Activated T-cell treated with anti-CD3 and anti-CD28 coated beads, Interleukin-2, amount 50 U/mL, for 1 hour (primary cell): ENCODE measurements around the gene RPE.

ENCODE experiments used
- DNase-seq: peaks from one replicate; pipeline ENCODE4 v3.0.0-alpha.2; 2020

The RPE gene

DNA sequence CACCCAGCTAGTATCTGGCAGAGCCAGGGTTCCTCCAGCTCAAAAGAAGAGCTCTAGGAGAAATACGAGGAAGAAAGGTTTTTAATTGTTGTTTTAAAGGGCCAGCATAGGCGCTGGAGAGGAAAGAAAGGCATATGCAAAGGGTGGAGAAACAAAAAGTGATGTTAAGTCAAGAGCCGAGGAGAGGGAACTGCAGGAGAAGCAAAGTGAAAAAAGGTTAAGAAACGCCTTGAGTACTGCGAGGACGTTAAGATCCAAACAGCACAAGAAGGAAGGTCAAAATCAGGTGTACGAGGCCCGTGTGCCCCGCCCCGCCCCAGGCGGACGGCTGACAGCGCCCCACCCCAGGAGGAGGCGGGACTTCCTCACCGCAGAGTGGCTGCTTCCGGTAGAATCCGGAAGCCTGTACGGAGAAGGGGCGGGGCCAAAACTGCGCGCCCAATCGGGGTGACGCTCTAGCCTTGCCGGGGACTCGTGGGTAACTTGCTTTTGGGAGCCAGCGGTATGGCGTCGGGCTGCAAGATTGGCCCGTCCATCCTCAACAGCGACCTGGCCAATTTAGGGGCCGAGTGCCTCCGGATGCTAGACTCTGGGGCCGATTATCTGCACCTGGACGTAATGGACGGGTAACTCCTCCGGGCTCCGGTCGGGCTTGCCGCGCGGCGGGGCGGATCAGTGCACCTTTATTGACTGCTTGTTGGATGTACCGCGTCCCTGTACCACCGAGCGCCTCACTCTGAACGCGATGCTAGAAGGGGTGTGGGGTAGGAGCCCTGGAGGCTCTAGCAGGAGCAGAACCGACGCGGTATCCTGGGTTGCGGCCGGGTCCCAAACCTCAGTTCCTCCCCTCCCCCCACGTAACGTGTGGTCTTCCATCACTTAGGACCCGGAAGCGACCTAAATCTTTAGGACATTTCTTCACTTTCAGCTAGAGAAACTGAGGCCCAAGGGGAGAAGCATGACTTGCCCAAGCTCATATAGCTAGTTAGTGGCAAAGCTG is at the start of gene RPE:
Gene RPE, plus strand, starts transcription at position 481 of the 1,000 bp plus-strand sequence. Its CDS starts 24 bp downstream, at position 505.
- DNase-seq = peak; percentile 98

DNA sequence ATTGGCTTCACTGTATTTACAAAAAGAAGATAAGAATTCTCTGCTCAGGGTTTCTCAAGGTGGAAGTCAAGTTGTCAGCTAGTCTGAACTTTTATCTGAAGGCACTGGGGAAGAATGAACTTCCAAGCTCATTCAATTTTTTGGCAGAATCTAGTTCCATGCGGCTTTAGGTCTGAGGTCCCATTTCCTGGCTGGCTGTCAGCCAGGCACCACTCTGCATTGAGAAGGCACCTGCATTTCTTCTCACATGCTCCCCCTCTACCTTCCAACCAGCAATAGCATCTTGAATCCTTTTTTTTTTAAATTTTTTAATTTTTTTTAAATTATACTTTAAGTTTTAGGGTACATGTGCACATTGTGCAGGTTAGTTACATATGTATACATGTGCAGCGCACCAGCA is 46.2 kb upstream of the RPE start:
- DNase-seq = no peak

DNA sequence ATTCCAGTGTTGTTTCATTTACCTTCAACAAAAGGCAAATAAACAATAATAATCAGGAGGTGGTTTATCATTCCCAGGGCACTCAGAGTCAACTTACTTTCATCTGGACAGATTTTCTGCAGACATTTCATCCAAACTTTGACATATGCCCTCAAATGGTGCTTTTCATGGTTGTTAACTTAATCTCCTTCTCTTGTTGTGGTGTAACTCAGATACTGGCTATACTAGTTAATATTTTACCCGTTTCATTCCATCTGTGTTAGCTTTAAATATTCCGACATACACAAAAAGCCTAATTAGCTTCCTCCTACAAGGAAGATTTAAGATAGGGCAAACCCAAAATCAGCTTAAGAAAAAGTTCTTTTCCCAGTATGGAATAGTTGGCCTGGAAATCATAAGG is 44.4 kb upstream of the RPE start:
- no peak for DNase-seq

DNA sequence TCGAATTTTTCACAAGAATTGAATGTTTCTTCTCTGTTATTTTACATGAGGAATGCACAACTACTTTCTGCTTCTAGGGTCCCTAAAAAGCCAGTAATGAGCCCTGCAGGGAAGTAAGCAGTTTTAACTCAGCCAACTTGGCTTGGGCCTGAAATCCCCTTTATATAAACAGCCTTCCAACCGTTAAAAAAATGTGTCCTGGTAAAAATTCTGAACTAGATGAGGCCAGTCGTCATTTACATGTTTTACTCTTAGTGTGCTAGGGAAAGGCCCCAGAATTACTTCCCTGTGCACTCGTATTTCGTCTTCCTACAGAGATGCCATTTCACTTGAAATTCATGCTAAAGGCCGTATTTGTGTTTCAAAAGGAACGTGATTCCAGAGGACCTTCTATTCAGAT is 42.4 kb upstream of the RPE start:
- no peak for DNase-seq

DNA sequence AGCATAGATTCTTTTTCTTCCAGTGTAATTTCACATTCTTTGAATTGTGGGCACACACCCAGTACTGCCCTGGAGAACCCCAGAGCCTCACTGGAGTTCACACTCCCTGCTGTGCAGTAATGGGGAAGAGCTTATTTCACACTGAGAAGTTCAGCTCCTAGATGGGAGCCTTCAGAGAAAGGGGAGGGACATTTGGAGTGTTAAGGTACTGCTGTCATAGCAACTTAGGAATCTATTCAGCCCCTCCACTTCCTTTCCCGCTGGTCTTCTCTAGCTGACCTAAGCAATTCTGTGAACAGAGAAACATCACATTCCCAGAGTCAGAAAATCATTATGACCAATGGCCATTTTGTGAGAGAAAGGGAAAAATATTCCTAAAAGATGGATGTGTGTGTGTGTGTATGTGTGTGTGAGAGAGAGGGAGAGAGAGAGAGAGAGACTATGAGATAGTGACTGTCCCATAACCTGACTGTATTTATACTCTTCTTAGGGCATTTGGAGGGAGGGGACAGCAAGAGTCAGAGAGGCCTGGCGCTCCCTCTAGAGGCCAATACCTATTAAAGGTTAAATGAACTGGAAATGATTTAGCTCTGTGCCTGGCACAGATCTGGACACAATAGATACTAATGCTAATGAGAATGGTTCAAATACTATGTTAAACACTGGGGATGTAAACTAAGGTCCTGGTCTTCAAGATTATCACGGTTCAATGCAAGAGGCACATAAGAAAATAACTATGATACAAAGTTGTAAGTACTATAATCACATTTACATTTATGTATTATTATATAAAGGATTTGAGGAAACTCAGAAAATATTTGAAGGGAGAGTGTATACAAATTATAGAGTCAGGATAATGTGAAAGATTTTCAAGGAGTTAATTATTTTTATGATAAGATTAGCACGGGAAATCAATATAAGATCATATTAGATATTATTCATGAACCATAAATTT is 41.5 kb upstream of the RPE start:
- DNase-seq = no peak

DNA sequence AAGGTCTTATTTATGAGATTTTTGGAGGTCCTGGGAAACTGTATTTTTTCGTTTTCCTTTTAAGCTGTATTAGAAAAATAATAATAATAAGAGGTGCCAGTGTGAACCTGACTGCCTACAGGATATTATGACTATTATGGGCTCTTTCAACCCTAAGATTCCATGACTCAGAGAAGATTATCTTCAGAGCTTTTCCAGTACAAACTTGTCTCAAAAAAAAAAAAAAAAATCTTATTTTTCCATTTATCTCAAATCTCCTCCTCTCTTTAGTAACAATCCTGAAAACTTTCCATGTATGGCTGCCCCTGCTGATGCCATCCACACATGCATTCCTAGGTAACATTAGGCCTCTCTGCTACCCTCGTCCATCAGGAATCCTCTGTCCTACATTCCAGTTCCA is 36.7 kb upstream of the RPE start:
- DNase-seq = no peak

DNA sequence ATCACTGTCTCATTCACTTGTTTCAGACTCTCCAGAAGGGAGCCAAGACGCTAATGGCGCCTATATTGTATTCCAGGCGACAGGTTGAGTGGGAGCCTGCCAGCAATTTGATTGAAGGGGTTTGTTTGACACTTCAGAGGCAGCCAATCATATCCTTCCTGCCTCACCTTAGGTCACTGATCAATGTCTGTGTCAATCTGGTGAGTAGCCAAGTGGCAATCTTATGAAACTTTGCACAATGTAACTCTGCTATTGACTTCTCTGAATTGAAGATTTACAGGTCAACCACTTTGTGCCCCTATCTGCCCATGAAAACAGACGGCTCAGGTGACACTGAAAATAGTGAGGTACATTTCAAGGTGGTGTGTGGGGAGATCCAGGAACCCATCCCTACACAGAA is 32.7 kb upstream of the RPE start:
- no peak for DNase-seq

DNA sequence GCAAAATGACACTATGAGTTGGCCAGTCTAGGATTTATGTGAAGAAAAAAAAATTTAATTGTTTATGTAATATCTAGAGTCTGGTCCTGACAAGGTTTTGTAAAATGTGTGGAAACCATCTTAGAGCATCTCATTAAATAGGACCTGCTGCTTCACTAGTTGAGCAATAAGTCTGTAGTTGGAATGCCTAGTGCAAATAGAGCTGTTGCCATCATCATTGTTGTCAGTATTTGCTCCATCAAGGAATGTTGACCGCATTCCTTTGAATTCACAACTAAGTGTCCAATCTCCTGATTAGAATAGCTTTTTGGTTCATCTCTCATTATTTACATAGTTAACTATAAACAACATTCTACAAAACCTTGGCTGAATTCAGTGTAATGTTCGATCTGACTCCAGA is 32.2 kb upstream of the RPE start:
- DNase-seq = no peak

DNA sequence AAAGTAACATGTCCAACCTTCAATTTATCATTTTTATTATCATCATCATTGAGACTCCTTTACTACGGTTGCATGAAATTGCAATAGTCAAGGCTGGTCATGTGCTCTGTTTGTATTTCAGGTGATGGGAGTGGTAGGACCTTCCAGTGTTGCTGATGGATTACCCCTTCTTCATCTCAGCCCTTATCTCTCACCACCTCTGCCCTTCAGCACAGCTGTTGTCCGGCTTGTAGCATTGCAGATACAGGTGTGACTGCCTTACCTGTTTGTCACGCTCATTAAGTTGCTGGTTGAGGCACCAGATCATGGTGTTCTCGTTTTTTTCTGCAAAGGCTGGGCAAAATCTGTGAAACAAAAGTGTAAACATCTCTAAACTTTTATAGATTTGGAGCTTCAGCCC is 31.7 kb upstream of the RPE start:
- no peak for DNase-seq

DNA sequence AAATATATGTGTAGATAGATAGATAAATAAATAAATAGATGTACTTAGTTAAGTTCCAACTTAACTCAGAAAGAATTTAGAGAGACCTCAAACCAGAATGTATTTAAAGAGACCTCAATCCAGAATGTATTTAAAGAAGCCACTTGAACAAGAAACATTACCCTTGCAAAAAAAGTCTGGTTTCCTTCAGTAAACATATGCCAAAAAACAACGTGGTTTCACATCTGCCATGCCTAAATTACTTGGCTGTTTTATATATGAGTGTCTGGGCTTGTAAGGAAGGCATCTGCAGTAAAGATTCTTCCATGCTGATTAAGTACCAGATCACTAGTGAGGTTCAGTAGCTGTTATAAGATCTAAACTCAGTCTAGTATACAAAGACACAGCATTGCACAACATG is 29.1 kb upstream of the RPE start:
- DNase-seq = no peak

DNA sequence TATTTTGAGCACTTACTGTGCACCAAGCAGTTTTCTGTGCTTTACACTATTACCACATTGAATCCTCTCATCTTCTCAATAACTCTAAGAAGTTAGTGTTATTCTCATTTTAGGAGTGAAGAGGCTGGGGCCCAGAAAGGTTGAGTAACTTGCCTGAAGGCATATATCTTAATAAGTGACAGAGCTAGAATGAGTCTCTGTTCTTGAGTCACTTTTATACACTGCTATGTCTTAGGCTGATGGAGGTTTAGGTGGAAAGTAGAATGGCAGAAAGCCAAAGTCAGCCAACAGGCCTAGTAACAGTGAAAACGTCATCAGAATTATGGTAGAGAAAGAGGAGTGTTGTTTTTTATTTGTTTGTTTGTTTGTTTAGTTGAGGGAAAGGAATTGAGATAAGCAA is 27.9 kb upstream of the RPE start:
- no peak for DNase-seq

DNA sequence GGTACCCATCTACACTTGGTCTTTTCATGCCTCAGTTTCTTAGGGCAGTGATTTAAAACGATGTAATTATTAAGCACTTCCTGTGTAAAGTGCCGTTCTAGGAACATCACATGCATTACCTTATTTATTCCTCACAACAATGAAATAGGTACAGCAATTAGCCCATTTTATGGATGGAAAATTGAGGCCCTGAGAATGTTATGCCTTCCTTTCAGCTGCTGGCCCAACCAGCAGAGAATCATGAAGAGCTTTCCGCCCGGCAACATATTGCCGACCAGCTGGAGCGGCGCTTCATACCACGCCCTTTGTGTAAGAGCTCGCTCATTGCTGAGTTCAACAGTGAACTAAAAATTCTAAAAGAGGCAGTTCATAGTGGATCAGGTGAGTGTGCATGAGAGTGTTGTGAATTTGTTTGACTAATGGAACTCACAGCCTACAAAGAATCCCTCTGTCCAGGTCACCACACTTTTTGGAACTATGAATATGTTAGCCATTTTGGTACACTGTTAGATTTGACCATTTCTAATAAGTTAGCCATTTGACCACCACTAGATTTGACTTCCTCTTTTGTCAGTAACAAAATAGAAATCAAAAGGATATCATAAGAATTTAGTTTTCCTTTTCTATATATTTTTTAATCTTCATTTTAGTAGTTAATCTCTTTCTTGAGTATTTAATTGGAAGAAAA is 25.6 kb upstream of the RPE start:
- DNase-seq = no peak

DNA sequence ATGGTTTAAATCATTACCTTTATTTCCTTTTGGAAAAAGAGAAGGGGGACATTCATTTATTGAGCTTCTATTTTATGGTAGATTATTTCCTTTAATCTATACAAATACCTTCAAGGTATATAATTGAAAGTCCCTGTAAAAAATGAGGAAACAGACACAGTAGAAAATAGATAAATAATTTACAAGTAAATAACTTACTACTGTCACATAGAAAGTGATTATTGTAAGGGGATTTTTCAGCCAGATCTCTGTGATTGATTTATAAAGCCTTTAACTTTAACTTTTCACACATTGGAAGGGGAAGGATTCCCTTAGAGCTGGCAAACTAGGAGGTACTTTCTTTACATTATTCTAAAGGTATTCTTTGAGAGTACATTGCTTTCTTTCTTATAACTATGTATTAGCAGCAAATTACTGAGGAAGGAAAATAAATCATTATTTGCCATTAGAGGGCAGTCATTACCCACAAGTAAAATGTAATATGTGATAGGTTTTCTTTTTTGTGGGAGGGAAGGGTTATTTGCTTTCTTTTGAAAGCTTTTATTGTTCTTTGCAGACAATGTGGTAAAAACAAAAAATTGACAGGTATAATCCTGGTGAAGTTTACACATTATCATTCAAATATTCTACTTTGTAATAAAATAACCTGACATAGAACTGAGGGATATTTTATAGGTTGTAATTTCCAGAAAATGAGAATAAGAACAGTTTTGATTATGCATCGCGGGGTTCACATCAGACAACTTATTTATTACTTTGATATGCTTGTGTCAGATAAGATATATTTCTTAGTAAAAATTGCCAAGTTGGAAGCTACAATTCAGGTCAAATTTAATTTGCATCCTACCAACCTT is 24.8 kb upstream of the RPE start:
- DNase-seq = no peak

DNA sequence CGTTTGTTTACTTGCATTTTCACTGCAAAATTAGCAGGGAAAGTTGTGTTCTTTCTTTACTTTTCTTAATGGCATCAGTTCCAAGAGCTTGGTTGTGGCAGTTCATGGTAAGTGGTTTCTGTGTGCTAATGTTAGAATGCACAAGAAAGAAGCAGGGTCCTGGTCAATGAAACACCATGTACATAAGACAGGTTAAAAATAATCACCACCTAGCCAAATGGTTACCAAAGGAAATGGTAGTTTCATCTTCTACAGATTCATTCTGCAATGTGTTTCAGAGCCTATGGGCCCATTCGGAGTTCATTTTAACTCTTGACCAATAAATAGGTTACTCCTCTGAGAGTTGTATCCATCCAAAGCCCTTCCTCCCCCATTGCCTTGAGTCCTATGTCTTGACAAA is 18.1 kb upstream of the RPE start:
- DNase-seq = no peak

DNA sequence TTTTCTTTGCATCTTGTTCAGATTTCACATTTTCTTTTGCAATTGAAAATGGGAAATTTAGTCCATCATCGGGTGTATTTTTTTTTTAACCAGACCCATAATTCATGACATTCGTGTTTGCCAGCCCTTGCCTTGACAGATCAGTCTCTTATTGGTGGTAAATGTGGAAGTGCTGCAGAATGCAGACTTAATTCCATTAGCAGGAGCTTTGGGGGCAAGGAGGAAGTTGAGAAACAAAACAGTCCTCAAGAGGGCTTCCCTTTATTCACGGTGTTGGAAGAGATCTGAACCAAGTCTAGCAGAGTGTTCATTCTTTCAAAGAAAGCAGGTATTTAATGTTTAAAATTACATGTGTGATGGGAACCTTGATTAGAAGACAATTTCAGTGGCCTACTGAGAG is 16.6 kb upstream of the RPE start:
- DNase-seq = no peak

DNA sequence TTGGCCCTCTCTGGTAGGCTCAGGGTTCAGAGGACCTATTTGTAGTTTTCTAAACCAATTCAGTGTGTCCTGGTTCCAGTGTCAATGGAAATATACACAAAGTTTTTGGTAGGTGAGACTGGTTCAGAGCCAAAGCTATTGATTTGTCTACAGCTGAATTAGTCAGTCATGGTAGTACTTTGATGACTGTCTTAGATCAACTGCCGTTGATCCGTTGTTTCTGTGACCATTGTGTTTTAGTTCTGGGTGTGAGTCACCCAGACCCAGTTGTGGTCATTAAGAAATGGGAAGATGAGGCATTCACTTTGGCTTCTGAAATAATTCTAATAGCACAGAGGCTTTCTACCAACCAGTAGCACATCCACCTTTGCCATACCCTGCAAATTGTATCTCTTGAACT is 16.0 kb upstream of the RPE start:
- DNase-seq = no peak

DNA sequence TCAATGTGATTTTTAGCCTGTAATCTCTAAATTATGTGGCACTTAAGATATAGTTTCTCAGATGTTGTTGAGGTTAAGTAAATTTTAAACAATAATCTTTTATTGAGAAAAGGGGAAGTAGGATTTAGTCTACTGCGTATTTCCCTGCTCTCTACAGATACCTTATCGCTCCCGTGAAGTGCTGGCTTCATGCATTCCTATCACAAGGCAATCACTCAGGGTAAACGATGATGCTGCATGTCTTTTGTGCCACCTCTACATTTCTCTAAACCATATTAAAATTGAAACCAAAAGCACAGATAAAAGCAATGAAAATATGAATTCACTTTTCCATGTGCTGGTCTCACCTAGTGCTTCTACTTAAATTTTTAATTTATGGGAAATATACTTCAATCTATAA is 14.4 kb upstream of the RPE start:
- DNase-seq = no peak

DNA sequence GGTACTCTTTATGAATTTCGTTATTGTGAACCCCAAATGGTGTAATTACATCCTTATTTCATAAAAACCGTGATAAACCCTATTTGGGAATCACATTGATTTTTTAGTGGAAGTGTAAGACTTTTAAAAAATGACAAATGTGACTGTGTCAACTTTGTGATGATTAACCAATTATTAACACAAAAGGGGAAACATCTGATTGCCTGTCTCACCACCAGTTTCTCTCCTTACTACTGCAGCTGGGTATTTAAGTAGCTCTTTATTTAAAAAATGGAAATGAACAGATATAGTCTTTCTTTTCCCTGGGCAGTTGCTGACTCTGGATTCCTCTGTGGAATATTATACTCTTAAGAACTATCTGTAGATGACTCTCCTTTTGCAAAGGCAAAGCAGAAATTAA is 11.6 kb upstream of the RPE start:
- DNase-seq = no peak

DNA sequence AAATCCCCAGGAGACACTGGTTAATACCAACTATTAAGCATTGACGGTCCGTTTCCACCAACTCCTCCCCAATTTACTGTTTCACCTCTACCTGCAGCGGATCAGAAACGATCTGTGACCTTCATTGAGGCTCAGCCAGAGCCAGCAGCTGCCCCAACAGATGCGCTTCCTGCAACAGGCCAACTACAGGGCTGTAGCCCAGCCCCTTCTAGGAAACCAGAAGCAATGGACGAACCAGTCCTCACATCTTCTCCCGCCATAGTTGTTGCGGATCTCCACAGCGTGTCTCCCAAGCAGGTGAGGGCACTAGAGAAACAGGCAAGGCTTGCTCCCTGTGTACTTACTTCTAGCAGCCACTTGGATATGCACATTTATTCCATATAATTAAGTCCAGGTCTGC is 8.5 kb upstream of the RPE start:
- no peak for DNase-seq

DNA sequence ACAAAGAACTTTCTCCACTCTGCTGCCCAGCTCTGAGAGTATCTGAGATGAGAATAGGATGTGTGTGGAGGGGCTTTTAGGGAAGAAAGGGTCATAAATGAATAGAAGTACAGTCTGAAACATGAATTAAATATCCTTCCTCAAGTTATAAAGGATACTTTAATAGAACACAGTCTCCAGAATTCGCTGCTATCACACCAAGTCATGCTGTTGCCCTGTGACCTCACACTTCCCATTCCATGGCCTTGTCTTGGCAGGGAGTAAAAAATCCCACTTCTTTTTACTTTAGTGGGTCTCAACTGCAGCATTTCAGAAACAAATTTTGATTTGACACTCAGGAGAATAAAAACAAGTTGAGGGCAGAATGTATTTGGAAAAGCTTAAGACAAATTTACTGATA is 3.8 kb upstream of the RPE start:
- no peak for DNase-seq

DNA sequence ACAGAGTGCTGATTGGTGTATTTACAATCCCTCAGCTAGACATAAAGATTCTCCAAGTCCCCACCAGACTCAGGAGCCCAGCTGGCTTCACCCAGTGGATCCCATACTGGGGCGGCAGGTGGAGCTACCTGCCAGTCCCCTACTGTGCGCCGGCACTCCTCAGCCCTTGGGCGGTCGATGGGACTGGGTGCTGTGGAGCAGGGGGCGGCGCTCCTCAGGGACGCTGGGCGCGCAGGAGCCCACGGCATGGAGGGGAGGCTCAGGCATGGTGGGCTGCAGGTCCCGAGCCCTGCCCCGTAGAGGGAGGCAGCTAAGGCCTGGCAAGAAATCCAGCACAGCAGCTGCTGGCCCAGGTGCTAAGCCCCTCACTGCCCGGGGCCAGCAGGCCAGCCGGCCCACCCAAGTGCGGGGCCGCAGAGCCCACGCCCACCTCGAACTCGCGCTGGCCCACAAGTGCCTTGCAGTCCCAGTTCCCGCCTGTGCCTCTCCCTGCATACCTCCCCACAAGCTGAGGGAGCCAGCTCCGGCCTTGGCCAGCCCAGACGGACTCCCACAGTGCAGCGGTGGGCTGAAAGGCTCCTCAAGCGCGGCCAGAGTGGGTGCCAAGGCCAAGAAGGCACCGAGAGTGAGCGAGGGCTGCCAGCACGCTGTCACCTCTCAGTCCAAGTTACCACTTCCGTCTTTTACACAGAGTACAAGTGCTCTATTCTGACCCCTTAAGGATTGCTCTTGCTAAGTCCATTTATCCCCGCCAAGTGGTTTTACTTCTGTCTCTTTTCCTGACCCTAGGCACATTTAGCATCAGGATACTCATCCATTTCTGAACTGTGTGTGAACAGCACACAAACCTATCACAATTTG is 1.7 kb upstream of the RPE start:
- DNase-seq = no peak
